Left lung (tissue), 10 donors: Measurements from ENCODE around the gene ZNF182. TPM values are rescaled to one million over a fixed set of nuclear protein-coding genes. Genes with fewer than 3 reads are reported as not detected.
"Not testable (repeated sequence)": the region's sequence is repeated elsewhere in the genome, so short reads cannot be mapped to it uniquely, and the experiment has no call there.

Experiments used
- ATAC-seq: fragments of 200-7000 bp; cut with Tn5 transposase; one replicate; pipeline ENCODE4 v1.9.1; 2020; ENCODE audit warnings: moderate library complexity
- DNase-seq, 4 donors: peaks; one replicate each; pipeline ENCODE4 v3.0.0-alpha.2; 2013 to 2020
- H3K27ac ChIP-seq, 2 donors: fragments of 200-600 bp; sonication (generic) in 1 of 2; one replicate each; pipeline versions ENCODE4 v1.5.0 to v1.8.0; 2020 to 2021
- H3K27me3 ChIP-seq, 2 donors: fragments of 200-600 bp; sonication (generic) in 1 of 2; one replicate each; pipeline versions ENCODE4 v1.5.0 to v1.8.0; 2020 to 2021
- H3K36me3 ChIP-seq, 2 donors: fragments of 200-600 bp; sonication (generic) in 1 of 2; one replicate each; pipeline versions ENCODE4 v1.5.0 to v1.8.0; 2020 to 2021
- H3K4me1 ChIP-seq, 2 donors: fragments of 200-600 bp; one replicate each; pipeline ENCODE4 v1.8.0; 2021
- H3K4me3 ChIP-seq, 2 donors: fragments of 200-600 bp; sonication (generic) in 1 of 2; one replicate each; pipeline versions ENCODE4 v1.5.0 to v1.8.0; 2020 to 2021; ENCODE audit warnings: mild to moderate bottlenecking in 1 of 2
- H3K9me3 ChIP-seq, 2 donors: fragments of 200-600 bp; sonication (generic) in 1 of 2; one replicate each; pipeline versions ENCODE4 v1.5.0 to v1.8.0; 2020 to 2021
- CTCF ChIP-seq, 2 donors: fragments of 200-600 bp; sonication (generic) in 1 of 2; IDR thresholded peaks; one replicate each; pipeline versions ENCODE4 v1.5.0 to v1.8.0; 2021; ENCODE audit warnings: antibody characterized with exemption in 2 of 2
- intact Hi-C, 2 donors: fragments of 100-400 bp; cut with DNase I; formaldehyde crosslinking; loops; one replicate each; pipeline versions ENCODE4 v1.11.2 to v1.14.2; 2022
- polyA plus RNA-seq, 6 donors: library from polyadenylated mRNA; unstranded; fragments of 120-200 nt; gene quantifications; one replicate each; pipeline ENCODE4 v1.2.1, GENCODE V29; 2013; ENCODE audit not compliant: insufficient read length in 6 of 6
- total RNA-seq, 2 donors: library from RNA; stranded (reverse); fragmentation: NEBNext Ultra II Directional; extraction: Animal tissue kit (Norgen Biotek cat#: 25700); gene quantifications; one replicate each; pipeline ENCODE4 v1.2.1, GENCODE V29; 2021
- donor health status: DM: no; HTN: yes; CAD: no.
- donor health status: DM: no; HTN: no; CAD: no.

The ZNF182 gene
- total and polyA plus RNA-seq, 8 donors, result 5.1 to 13.4 (median 10.2) TPM

GRCh38 chrX:47992095-47992380 is 11.8 kb downstream of the ZNF182 start:
- Histone ChIP-seq H3K36me3 (peaks cover 0 to 31% of the 10 kb centered on the region in 2 donors), H3K27ac (no peak overlapping the region), H3K9me3 (no peaks in the 10 kb centered on the region), H3K27me3 (no peaks in the 10 kb centered on the region), H3K4me1 (no peaks in the 10 kb centered on the region), H3K4me3 (no peak overlapping the region)
- DNase-seq, result no peak
- intact Hi-C loops, result no loop called here
- no peak for TF ChIP-seq CTCF (IDR thresholded peaks at IDR 0.05)
- ATAC-seq, result no peak

GRCh38 chrX:47991263-47992094 is 12.3 kb downstream of the ZNF182 start:
- intact Hi-C loops, result no loop called here
- no peak for DNase-seq
- no peaks in the 10 kb centered on the region for H3K4me1 ChIP-seq
- no peak for TF ChIP-seq CTCF (IDR thresholded peaks at IDR 0.05)
- H3K27ac ChIP-seq, result peak overlapping the region in 1 of 2 donors; percentile 50
- peaks cover 0 to 30% of the 10 kb centered on the region in 2 donors for H3K36me3 ChIP-seq
- no peak overlapping the region for H3K4me3 ChIP-seq
- no peak for ATAC-seq
- H3K27me3 ChIP-seq, result no peaks in the 10 kb centered on the region
- H3K9me3 ChIP-seq, result no peaks in the 10 kb centered on the region

DNA sequence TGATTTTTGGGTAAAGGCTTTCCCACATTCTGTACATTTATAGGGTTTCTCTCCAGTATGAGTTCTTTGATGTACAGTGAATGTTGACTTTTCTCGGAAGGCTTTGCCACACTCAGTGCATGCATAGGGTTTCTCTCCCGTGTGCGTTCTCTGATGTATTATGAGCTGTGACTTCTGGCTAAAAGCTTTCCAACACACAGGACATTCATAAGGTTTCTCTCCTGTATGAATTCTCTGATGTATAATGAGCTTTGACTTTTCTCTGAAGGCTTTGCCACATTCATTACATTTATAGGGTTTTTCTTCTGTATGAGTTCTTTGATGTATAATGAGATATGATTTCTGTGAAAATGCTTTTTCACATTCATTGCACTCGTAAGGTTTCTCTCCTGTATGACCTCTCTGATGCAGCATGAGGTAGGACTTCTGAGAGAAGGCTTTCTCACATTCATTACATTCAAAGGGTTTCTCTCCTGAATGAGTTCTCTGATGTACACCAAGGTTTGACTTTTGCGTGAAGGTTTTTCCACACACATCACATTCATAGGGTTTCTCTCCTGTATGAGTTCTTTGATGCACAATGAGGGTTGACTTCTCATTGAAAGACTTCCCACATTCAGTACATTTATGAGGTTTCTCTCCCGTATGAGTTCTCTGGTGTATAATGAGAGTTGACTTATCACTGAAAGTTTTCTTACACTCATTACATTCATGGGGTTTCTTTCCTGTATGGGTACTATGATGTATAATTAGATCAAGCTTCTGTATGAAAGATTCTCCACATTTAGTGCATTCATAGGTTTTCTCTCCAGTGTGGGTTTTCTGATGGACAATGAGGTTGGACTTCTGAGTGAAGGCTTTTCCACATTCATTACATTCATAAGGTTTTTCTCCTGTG is 27.3 kb downstream of the ZNF182 start:
- no peaks in the 10 kb centered on the region for H3K27me3 ChIP-seq

GRCh38 chrX:47973235-47973634 is 30.6 kb downstream of the ZNF182 start:
- intact Hi-C loops, result no loop called here
- H3K36me3 ChIP-seq, result peaks cover 0 to 28% of the 10 kb centered on the region in 2 donors
- H3K4me1 ChIP-seq, result no peaks in the 10 kb centered on the region
- ATAC-seq (no peak), DNase-seq (no peak)
- peaks cover 14 to 44% of the 10 kb centered on the region in 2 donors for H3K9me3 ChIP-seq
- no peaks in the 10 kb centered on the region for H3K27me3 ChIP-seq
- TF ChIP-seq CTCF (IDR thresholded peaks at IDR 0.05), result no peak
- no peak overlapping the region for H3K4me3 ChIP-seq
- no peak overlapping the region for H3K27ac ChIP-seq

More for the DNA sequence above, 27.3 kb downstream of the ZNF182 start:
- DNase-seq, result no peak
- H3K4me1 ChIP-seq, result no peaks in the 10 kb centered on the region
- no peak overlapping the region for H3K27ac ChIP-seq
- no peak for TF ChIP-seq CTCF (IDR thresholded peaks at IDR 0.05)
- intact Hi-C loops, result no loop called here
- ATAC-seq, result no peak
- H3K36me3 ChIP-seq, result peaks cover 0 to 59% of the 10 kb centered on the region in 2 donors
- no peak overlapping the region for H3K4me3 ChIP-seq
- peaks cover 14 to 67% of the 10 kb centered on the region in 2 donors for H3K9me3 ChIP-seq

DNA sequence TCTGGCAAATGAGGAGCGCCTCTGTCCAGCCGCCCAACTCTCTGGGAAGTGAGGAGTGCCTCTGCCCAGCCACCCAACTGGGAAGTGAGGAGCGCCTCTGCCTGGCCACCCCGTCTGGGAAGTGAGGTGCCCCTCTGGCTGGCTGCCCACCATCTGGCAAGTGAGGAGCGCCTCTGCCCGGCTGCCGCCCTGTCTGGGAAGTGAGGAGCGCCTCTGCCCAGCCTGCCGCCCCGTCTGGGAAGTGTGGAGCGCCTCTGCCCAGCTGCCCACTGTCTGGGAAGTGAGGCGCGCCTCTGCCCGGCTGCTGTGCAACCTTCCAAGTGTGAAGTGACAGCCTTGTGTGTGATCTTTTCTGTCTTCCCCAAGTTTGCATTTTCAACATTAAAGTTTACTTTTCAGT is 38.3 kb downstream of the ZNF182 start:
- H3K9me3 ChIP-seq, H3K4me1 ChIP-seq, H3K27me3 ChIP-seq, H3K27ac ChIP-seq, ATAC-seq, intact Hi-C loops, H3K36me3 ChIP-seq, H3K4me3 ChIP-seq, DNase-seq: not testable (repeated sequence)

GRCh38 chrX:47961830-47962229 is 42.0 kb downstream of the ZNF182 start:
- ATAC-seq, intact Hi-C loops, H3K4me3 ChIP-seq, H3K9me3 ChIP-seq, DNase-seq, H3K27me3 ChIP-seq, H3K36me3 ChIP-seq, H3K4me1 ChIP-seq, H3K27ac ChIP-seq: not testable (repeated sequence)
